SH-SY5Y (cell line): ENCODE data around the gene NEFH.

Source experiments
- GATA2 ChIP-seq: IDR thresholded peaks from 2 replicates; pipeline ENCODE4 v1.6.1; 2011; ENCODE audit warnings: mild to moderate bottlenecking, low read depth, low read length
- GATA3 ChIP-seq: IDR thresholded peaks from 2 replicates; pipeline ENCODE4 v1.6.1; 2011; ENCODE audit warnings: low read depth, mild to moderate bottlenecking, low read length, moderate library complexity

- TF ChIP-seq GATA2 (no peak), GATA3 (no peak)
These were observed 25.7 kb upstream of the NEFH start for GRCh38 chr22:29454276-29454675.
